NB4 (cell line): Measurements from ENCODE around the gene UMAD1.

Experiments used
- CTCF ChIP-seq: IDR thresholded peaks from one replicate; pipeline ENCODE4 v1.5.1; 2012; ENCODE audit warnings: low read depth, low read length
- POLR2A ChIP-seq: IDR thresholded peaks from 2 replicates; pipeline ENCODE4 v1.6.1; 2011; ENCODE audit warnings: mild to moderate bottlenecking; ENCODE audit not compliant: insufficient read length; ENCODE audit errors: extremely low read depth
- TF ChIP-seq, protein P1 (sequence below): IDR thresholded peaks from 2 replicates; pipeline ENCODE4 v1.6.1; 2011; ENCODE audit warnings: low read depth, low read length

DNA sequence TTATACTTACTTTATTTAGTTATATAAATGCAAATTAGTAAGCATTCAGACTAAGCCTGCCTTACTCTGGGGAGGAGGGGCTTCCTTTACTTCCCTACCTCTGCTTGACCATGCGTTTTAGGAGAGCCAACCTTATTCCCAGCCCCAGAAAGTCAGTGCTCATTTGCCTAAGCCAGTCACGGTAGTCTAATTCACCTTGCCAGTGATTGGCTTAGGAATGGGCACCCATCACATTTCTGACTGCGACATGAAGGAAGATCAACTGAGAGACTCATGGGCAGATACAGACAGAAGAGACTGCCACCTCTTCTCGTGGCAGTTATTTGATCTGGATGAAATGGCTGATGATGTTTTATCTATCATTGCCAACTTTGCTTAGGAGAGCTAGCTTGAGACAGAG lies 48.4 kb downstream of the UMAD1 start:
- no peak for TF ChIP-seq CTCF
- TF ChIP-seq POLR2A: no peak
- TF ChIP-seq, protein P1, sequence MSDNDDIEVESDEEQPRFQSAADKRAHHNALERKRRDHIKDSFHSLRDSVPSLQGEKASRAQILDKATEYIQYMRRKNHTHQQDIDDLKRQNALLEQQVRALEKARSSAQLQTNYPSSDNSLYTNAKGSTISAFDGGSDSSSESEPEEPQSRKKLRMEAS: no peak
